SK-N-SH treated with all-trans-retinoic acid at 6 μM for 48 hours (cell line): ENCODE results near the gene GPRC6A.
"Not testable (repeated sequence)": the region's sequence is repeated elsewhere in the genome, so short reads cannot be mapped to it uniquely, and the experiment has no call there.

ENCODE experiments used
- ATAC-seq: fragments of 200-7000 bp; cut with Tn5 transposase; 3 replicates; pipeline ENCODE4 v1.9.1; 2020; ENCODE audit warnings: mild to moderate bottlenecking, moderate library complexity
- ARNTL ChIP-seq: fragments of 450-650 bp; formaldehyde crosslinking; IDR thresholded peaks from 2 replicates; pipeline ENCODE4 v1.5.0; 2020; ENCODE audit warnings: low read depth, mild to moderate bottlenecking, moderate library complexity, borderline replicate concordance
- BACH2 ChIP-seq: fragments of 250-450 bp; sonication (Bioruptor Pico); IDR thresholded peaks from 2 replicates; pipeline ENCODE4 v1.9.0; 2021; ENCODE audit warnings: mild to moderate bottlenecking, borderline replicate concordance
- CSDC2 ChIP-seq: fragments of 250-450 bp; sonication (Bioruptor Pico); IDR thresholded peaks from 2 replicates; pipeline ENCODE4 v1.5.0; 2020; ENCODE audit warnings: mild to moderate bottlenecking, moderate library complexity
- ESRRG ChIP-seq: fragments of 250-450 bp; sonication (Bioruptor Pico); IDR thresholded peaks from 2 replicates; pipeline ENCODE4 v1.6.1; 2021; ENCODE audit warnings: mild to moderate bottlenecking
- GLIS3 ChIP-seq: fragments of 250-450 bp; sonication (Bioruptor Pico); IDR thresholded peaks from 2 replicates; pipeline ENCODE4 v1.5.0; 2020; ENCODE audit warnings: mild to moderate bottlenecking, moderate library complexity
- ISL1 ChIP-seq: fragments of 250-450 bp; sonication (Bioruptor Pico); IDR thresholded peaks from 2 replicates; pipeline ENCODE4 v2.1.2; 2022; ENCODE audit warnings: mild to moderate bottlenecking, moderate library complexity
- OSR1 ChIP-seq: fragments of 250-450 bp; sonication (Bioruptor Pico); IDR thresholded peaks from 2 replicates; pipeline ENCODE4 v1.8.0; 2022; ENCODE audit warnings: moderate library complexity, mild to moderate bottlenecking, inconsistent platforms
- PPARA ChIP-seq: fragments of 250-450 bp; sonication (Bioruptor Pico); IDR thresholded peaks from 2 replicates; pipeline ENCODE4 v1.5.0; 2020; ENCODE audit warnings: mild to moderate bottlenecking, borderline replicate concordance
- RARB ChIP-seq: fragments of 250-450 bp; sonication (Bioruptor Pico); IDR thresholded peaks from 2 replicates; pipeline ENCODE4 v1.8.0; 2021; ENCODE audit warnings: mild to moderate bottlenecking, moderate library complexity
- TCF4 ChIP-seq: fragments of 250-450 bp; sonication (Bioruptor Pico); IDR thresholded peaks from 2 replicates; pipeline ENCODE4 v1.8.0; 2021; ENCODE audit warnings: mild to moderate bottlenecking, moderate library complexity, borderline replicate concordance
- TOX ChIP-seq: fragments of 250-450 bp; sonication (Bioruptor Pico); IDR thresholded peaks from 2 replicates; pipeline ENCODE4 v1.8.0; 2021; ENCODE audit warnings: mild to moderate bottlenecking, moderate library complexity, borderline replicate concordance
- ZC3H10 ChIP-seq: fragments of 250-450 bp; sonication (Bioruptor Pico); IDR thresholded peaks from 2 replicates; pipeline ENCODE4 v1.5.1; 2021; ENCODE audit warnings: mild to moderate bottlenecking, moderate library complexity
- ZFP3 ChIP-seq: fragments of 250-450 bp; sonication (Bioruptor Pico); IDR thresholded peaks from 2 replicates; pipeline ENCODE4 v1.5.0; 2020; ENCODE audit warnings: mild to moderate bottlenecking, moderate library complexity
- ZFP30 ChIP-seq: fragments of 450-650 bp; formaldehyde crosslinking; IDR thresholded peaks from 2 replicates; pipeline ENCODE4 v1.5.0; 2022; ENCODE audit warnings: mild to moderate bottlenecking, moderate library complexity
- ZNF70 ChIP-seq: fragments of 450-650 bp; formaldehyde crosslinking; IDR thresholded peaks from 2 replicates; pipeline ENCODE4 v1.5.0; 2020; ENCODE audit warnings: mild to moderate bottlenecking, moderate library complexity
- TF ChIP-seq, protein P1 (sequence below): fragments of 250-450 bp; sonication (Bioruptor Pico); IDR thresholded peaks from 2 replicates; pipeline ENCODE4 v1.8.0; 2021; ENCODE audit warnings: low read depth, mild to moderate bottlenecking, moderate library complexity, borderline replicate concordance
- TF ChIP-seq, protein P2 (sequence below): fragments of 250-450 bp; sonication (Bioruptor Pico); IDR thresholded peaks from 2 replicates; pipeline ENCODE4 v1.5.1; 2021; ENCODE audit warnings: mild to moderate bottlenecking, moderate library complexity
- TF ChIP-seq, protein P3 (sequence below): fragments of 250-450 bp; sonication (Bioruptor Pico); IDR thresholded peaks from 2 replicates; pipeline ENCODE4 v1.5.1; 2020; ENCODE audit warnings: low read depth, mild to moderate bottlenecking, moderate library complexity
- TF ChIP-seq, protein P4 (sequence below): fragments of 250-450 bp; sonication (Bioruptor Pico); IDR thresholded peaks from 2 replicates; pipeline ENCODE4 v1.5.0; 2020; ENCODE audit warnings: mild to moderate bottlenecking, moderate library complexity
- TF ChIP-seq, protein P5 (sequence below): fragments of 250-450 bp; sonication (Bioruptor Pico); IDR thresholded peaks from 2 replicates; pipeline ENCODE4 v1.8.0; 2020; ENCODE audit warnings: mild to moderate bottlenecking, moderate library complexity, borderline replicate concordance

Gene GPRC6A

DNA sequence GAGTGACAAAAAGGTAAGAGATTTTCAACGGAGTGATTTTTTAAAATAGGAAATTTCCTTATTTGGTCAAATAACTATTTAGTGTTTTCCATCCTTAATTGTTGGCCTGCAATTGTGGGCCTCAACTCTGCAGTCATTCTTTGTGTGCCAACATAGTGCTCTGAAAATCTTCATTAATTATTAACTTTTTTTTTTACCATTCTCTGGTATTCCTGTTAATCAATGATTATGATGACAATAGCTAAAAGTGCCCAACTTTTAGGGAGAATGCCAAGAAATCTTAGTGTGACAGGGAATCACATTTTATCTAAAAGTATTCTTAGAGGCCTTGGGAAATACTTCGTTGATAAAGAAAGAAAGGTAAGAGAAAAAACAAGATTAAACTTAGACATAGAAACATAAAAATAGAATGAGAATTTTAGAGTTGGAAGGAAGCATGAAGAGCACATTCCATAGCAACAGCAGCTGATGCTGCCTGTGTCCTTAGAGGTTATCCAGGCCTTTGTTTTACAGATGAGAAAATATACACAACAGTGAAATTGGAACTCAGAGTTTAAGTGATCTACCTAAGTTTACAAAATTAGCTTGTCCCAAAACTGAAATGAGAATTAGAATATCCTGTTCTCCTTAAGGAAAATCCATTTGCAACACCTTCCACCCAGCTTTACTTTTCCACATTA lies 1.2 kb downstream of the GPRC6A start:
- no peak for ATAC-seq
- no peak for TF ChIP-seq ZC3H10
- no peak for TF ChIP-seq BACH2
- TF ChIP-seq ZFP3 (CRISPR knock-in tag) = no peak
- no peak for TF ChIP-seq ARNTL (CRISPR knock-in tag)
- TF ChIP-seq ESRRG (CRISPR knock-in tag) = no peak
- TF ChIP-seq, protein P1, sequence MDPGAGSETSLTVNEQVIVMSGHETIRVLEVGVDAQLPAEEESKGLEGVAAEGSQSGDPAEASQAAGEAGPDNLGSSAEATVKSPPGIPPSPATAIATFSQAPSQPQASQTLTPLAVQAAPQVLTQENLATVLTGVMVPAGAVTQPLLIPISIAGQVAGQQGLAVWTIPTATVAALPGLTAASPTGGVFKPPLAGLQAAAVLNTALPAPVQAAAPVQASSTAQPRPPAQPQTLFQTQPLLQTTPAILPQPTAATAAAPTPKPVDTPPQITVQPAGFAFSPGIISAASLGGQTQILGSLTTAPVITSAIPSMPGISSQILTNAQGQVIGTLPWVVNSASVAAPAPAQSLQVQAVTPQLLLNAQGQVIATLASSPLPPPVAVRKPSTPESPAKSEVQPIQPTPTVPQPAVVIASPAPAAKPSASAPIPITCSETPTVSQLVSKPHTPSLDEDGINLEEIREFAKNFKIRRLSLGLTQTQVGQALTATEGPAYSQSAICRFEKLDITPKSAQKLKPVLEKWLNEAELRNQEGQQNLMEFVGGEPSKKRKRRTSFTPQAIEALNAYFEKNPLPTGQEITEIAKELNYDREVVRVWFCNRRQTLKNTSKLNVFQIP (CRISPR knock-in tag) = no peak
- TF ChIP-seq OSR1 (CRISPR knock-in tag) = no peak
- no peak for TF ChIP-seq GLIS3
- TF ChIP-seq, protein P2, sequence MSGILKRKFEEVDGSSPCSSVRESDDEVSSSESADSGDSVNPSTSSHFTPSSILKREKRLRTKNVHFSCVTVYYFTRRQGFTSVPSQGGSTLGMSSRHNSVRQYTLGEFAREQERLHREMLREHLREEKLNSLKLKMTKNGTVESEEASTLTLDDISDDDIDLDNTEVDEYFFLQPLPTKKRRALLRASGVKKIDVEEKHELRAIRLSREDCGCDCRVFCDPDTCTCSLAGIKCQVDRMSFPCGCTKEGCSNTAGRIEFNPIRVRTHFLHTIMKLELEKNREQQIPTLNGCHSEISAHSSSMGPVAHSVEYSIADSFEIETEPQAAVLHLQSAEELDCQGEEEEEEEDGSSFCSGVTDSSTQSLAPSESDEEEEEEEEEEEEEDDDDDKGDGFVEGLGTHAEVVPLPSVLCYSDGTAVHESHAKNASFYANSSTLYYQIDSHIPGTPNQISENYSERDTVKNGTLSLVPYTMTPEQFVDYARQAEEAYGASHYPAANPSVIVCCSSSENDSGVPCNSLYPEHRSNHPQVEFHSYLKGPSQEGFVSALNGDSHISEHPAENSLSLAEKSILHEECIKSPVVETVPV (CRISPR knock-in tag) = no peak

DNA sequence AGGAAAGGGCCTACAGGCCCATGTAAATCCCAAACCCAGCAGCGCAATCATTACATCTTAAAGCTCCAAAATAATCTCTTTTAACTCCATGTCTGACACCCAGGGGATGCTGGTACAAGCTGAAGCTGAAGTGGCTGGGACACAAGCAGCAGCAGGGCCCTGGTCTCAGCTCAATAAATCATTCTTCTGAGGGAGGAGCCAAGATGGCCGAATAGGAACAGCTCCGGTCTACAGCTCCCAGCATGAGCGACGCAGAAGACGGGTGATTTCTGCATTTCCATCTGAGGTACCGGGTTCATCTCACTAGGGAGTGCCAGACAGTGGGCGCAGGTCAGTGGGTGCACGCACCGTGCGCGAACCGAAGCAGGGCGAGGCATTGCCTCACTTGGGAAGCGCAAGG lies 12.5 kb downstream of the GPRC6A start:
- ATAC-seq = not testable (repeated sequence)

DNA sequence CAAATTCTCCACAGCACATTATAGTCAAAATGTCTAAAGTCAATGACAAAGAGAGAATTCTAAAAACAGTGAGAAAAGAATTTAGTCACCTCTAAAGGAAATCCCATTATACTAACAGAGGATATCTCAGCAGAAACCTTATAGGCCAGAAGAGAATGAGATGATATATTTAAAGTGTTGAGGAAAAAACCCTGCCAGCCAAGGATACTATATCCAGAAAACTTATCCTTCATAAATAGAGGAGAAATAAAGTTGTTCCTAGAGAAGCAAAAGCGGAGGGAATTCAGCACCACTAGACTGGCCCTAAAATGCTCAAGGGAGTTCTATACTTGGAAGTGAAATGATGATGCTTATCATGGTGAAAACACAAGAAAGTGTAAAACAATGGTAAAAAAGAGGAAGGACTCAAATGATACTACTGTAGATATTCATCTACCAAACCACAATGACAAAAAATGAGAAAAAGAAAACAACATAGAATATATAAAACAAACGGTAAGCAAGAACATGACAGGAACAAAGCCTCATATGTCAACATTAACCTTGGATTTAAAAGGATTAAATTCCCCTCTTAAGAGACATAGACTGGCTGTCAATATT lies 16.7 kb downstream of the GPRC6A start:
- no peak for ATAC-seq
- no peak for TF ChIP-seq ZNF70
- TF ChIP-seq TCF4 (CRISPR knock-in tag) = no peak
- no peak for TF ChIP-seq PPARA (CRISPR knock-in tag)
- TF ChIP-seq, protein P2 (CRISPR knock-in tag) = no peak
- TF ChIP-seq ZC3H10 = no peak
- no peak for TF ChIP-seq RARB (CRISPR knock-in tag)
- TF ChIP-seq, protein P1 (CRISPR knock-in tag) = no peak
- no peak for TF ChIP-seq ARNTL (CRISPR knock-in tag)
- no peak for TF ChIP-seq BACH2
- TF ChIP-seq, protein P3, sequence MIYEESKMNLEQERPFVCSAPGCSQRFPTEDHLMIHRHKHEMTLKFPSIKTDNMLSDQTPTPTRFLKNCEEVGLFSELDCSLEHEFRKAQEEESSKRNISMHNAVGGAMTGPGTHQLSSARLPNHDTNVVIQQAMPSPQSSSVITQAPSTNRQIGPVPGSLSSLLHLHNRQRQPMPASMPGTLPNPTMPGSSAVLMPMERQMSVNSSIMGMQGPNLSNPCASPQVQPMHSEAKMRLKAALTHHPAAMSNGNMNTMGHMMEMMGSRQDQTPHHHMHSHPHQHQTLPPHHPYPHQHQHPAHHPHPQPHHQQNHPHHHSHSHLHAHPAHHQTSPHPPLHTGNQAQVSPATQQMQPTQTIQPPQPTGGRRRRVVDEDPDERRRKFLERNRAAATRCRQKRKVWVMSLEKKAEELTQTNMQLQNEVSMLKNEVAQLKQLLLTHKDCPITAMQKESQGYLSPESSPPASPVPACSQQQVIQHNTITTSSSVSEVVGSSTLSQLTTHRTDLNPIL = no peak
- no peak for TF ChIP-seq ZFP3 (CRISPR knock-in tag)
- TF ChIP-seq ZFP30 = no peak

DNA sequence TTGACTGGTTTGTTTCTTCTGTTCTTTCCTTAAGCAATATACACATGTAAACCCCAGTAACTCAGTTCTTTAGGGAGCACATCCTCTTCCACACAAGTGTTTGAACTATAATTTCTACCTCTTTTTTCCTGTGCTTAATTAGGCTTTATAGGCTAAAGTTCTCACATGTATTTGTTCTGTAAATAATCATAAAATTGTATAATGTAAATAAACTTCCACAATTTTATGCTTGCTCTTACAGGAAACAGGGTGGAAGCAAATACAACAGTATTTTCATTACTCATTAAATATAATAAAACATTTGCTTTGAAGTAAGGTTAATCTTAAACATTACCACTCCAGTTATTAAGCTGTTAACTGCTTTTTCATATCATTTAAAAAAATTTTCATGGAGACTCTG lies 26.9 kb downstream of the GPRC6A start:
- ATAC-seq = no peak
- no peak for TF ChIP-seq TOX (CRISPR knock-in tag)
- no peak for TF ChIP-seq CSDC2
- TF ChIP-seq TCF4 (CRISPR knock-in tag) = no peak
- no peak for TF ChIP-seq ZC3H10
- no peak for TF ChIP-seq ZNF70
- no peak for TF ChIP-seq ZFP30
- TF ChIP-seq OSR1 (CRISPR knock-in tag) = no peak
- TF ChIP-seq, protein P4, sequence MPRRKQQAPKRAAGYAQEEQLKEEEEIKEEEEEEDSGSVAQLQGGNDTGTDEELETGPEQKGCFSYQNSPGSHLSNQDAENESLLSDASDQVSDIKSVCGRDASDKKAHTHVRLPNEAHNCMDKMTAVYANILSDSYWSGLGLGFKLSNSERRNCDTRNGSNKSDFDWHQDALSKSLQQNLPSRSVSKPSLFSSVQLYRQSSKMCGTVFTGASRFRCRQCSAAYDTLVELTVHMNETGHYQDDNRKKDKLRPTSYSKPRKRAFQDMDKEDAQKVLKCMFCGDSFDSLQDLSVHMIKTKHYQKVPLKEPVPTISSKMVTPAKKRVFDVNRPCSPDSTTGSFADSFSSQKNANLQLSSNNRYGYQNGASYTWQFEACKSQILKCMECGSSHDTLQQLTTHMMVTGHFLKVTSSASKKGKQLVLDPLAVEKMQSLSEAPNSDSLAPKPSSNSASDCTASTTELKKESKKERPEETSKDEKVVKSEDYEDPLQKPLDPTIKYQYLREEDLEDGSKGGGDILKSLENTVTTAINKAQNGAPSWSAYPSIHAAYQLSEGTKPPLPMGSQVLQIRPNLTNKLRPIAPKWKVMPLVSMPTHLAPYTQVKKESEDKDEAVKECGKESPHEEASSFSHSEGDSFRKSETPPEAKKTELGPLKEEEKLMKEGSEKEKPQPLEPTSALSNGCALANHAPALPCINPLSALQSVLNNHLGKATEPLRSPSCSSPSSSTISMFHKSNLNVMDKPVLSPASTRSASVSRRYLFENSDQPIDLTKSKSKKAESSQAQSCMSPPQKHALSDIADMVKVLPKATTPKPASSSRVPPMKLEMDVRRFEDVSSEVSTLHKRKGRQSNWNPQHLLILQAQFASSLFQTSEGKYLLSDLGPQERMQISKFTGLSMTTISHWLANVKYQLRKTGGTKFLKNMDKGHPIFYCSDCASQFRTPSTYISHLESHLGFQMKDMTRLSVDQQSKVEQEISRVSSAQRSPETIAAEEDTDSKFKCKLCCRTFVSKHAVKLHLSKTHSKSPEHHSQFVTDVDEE (CRISPR knock-in tag) = no peak
- TF ChIP-seq, protein P1 (CRISPR knock-in tag) = no peak
- TF ChIP-seq, protein P5, sequence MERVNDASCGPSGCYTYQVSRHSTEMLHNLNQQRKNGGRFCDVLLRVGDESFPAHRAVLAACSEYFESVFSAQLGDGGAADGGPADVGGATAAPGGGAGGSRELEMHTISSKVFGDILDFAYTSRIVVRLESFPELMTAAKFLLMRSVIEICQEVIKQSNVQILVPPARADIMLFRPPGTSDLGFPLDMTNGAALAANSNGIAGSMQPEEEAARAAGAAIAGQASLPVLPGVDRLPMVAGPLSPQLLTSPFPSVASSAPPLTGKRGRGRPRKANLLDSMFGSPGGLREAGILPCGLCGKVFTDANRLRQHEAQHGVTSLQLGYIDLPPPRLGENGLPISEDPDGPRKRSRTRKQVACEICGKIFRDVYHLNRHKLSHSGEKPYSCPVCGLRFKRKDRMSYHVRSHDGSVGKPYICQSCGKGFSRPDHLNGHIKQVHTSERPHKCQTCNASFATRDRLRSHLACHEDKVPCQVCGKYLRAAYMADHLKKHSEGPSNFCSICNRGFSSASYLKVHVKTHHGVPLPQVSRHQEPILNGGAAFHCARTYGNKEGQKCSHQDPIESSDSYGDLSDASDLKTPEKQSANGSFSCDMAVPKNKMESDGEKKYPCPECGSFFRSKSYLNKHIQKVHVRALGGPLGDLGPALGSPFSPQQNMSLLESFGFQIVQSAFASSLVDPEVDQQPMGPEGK = no peak
- no peak for TF ChIP-seq ISL1
- TF ChIP-seq GLIS3 = no peak
